Osteoblast (primary cell): ENCODE measurements around the gene TMEM63C. TPM values are rescaled to one million over a fixed set of nuclear protein-coding genes. Genes with fewer than 3 reads are reported as not detected.
A peak's percentile ranks its signal among the peaks of the same experiment; 100 is the strongest.

Experiments
- DNase-seq: peaks from one replicate; pipeline ENCODE4 v3.0.0; 2011; ENCODE audit warnings: low spot score, mixed read lengths; ENCODE audit not compliant: insufficient read length; ENCODE audit errors: missing footprints
- H2AFZ ChIP-seq: 2 replicates; pipeline ENCODE4 v1.6.0; 2011; ENCODE audit warnings: mild to moderate bottlenecking, low read length
- H3K27ac ChIP-seq: 2 replicates; pipeline ENCODE4 v1.5.1; 2011; ENCODE audit warnings: mild to moderate bottlenecking, low read depth, low read length, moderate library complexity
- H3K27me3 ChIP-seq: 2 replicates; pipeline ENCODE4 v1.6.0; 2012; ENCODE audit warnings: mild to moderate bottlenecking, control low read depth, inconsistent platforms, low read length, moderate library complexity; ENCODE audit not compliant: insufficient read depth
- H3K36me3 ChIP-seq: 2 replicates; pipeline ENCODE4 v1.5.1; 2011; ENCODE audit warnings: mild to moderate bottlenecking, low read length, control low read depth, moderate library complexity; ENCODE audit not compliant: insufficient read depth
- H3K4me1 ChIP-seq: 2 replicates; pipeline ENCODE4 v1.5.1; 2011; ENCODE audit warnings: mild to moderate bottlenecking, low read length, control low read depth, moderate library complexity; ENCODE audit not compliant: insufficient read depth
- H3K4me2 ChIP-seq: 2 replicates; pipeline ENCODE4 v1.6.0; 2011; ENCODE audit warnings: mild to moderate bottlenecking, low read length; ENCODE audit not compliant: insufficient read depth
- H3K4me3 ChIP-seq: fragments of 200-600 bp; sonication (generic); 3 replicates; pipeline ENCODE4 v1.5.1; 2012; ENCODE audit warnings: mild to moderate bottlenecking, low read length, inconsistent platforms; ENCODE audit not compliant: insufficient read depth
- H3K79me2 ChIP-seq: 2 replicates; pipeline ENCODE4 v1.6.0; 2012; ENCODE audit warnings: mild to moderate bottlenecking, low read length, control low read depth, inconsistent platforms; ENCODE audit not compliant: insufficient read depth
- H3K9me3 ChIP-seq: 2 replicates; pipeline ENCODE4 v1.5.1; 2011; ENCODE audit warnings: low read depth, low read length, control low read depth
- H4K20me1 ChIP-seq: 2 replicates; pipeline ENCODE4 v1.6.0; 2012; ENCODE audit warnings: mild to moderate bottlenecking, low read length, control low read depth; ENCODE audit not compliant: insufficient read depth
- total RNA-seq: library from RNA; depleted of rRNA; stranded (reverse); fragments of >200 nt; gene quantifications from 2 replicates; pipeline ENCODE4 v1.2.3, GENCODE V29; 2012
- TF ChIP-seq, protein P1 (sequence below): IDR thresholded peaks from 2 replicates; pipeline ENCODE4 v1.5.1; 2011; ENCODE audit warnings: mild to moderate bottlenecking, low read depth, low read length, moderate library complexity; ENCODE audit errors: extremely low read depth

TMEM63C gene
- total RNA-seq, 1 donor = 0.72 TPM

DNA sequence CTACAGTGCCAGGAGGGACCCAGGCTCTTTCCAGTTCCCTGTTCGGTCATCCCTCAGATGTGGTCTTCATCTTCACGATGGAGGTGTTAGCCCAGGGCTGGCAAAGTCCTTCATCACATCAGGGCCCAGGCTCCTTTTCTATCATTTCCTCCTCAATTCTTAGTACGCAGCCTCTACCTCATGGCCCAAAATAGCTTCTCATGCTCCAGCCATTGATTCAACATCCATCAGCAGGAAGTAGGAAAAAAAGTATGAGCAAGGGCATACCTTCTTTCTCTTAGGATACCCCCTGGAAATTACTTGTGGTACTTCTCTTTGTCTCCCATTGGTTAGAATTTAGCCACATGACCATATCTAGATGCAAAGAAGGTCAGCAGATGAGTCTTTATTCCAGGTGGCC lies 27.8 kb upstream of the TMEM63C start:
- Histone ChIP-seq H3K4me1 (peaks cover 3% of the 10 kb centered on the region), H3K27me3 (peaks cover 18% of the 10 kb centered on the region), H3K27ac (no peak overlapping the region), H2AFZ (no peak overlapping the region), H4K20me1 (no peaks in the 10 kb centered on the region), H3K9me3 (no peaks in the 10 kb centered on the region), H3K4me3 (no peak overlapping the region), H3K4me2 (no peak overlapping the region), H3K79me2 (no peaks in the 10 kb centered on the region), H3K36me3 (no peaks in the 10 kb centered on the region)
- TF ChIP-seq, protein P1, sequence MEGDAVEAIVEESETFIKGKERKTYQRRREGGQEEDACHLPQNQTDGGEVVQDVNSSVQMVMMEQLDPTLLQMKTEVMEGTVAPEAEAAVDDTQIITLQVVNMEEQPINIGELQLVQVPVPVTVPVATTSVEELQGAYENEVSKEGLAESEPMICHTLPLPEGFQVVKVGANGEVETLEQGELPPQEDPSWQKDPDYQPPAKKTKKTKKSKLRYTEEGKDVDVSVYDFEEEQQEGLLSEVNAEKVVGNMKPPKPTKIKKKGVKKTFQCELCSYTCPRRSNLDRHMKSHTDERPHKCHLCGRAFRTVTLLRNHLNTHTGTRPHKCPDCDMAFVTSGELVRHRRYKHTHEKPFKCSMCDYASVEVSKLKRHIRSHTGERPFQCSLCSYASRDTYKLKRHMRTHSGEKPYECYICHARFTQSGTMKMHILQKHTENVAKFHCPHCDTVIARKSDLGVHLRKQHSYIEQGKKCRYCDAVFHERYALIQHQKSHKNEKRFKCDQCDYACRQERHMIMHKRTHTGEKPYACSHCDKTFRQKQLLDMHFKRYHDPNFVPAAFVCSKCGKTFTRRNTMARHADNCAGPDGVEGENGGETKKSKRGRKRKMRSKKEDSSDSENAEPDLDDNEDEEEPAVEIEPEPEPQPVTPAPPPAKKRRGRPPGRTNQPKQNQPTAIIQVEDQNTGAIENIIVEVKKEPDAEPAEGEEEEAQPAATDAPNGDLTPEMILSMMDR = no peak
- no peak for DNase-seq

DNA sequence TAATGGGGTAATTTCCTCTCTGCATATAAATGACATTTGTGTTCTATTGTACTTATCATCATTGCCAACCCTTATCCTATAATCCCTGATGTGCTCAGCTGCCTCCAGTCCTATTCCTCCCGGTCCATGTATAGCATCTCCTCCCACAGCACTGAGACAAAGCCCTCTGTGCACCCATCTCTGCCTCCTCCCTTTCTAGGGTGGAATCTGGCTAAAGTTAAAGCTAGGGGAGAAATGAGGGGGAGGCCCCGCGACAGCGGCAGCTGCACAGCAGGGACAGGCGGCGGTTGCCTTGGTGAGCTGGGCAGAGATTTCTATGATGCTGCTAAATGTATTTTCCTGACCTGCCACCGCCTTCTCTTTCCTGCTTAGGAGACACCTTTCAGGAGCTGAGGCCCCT lies 27.2 kb upstream of the TMEM63C start:
- Histone ChIP-seq H3K4me3 (no peak overlapping the region), H3K4me2 (no peak overlapping the region)

DNA sequence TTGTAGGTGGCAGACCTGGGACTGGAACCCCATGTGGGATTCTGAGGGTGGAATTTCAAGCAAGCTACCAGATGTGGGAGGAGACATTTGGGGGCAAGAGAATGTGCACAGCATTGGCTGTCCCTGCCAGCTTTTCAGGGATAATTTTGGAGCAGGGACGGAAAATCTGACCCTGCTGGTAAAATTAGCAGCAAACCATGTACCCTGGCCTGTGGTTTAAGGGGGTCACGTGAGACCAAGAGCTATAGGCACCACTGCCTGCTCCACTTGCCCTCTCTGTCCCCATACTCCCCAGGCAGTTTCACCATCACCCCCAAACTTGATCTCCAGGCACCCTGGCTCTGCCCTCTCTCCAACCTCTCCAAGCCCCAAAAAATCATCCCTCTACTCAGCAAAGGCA lies 26.5 kb upstream of the TMEM63C start:
- Histone ChIP-seq H3K9me3 (no peaks in the 10 kb centered on the region), H2AFZ (no peak overlapping the region), H3K4me3 (no peak overlapping the region), H3K79me2 (no peaks in the 10 kb centered on the region), H3K4me2 (no peak overlapping the region), H3K27ac (no peak overlapping the region), H3K27me3 (peaks cover 18% of the 10 kb centered on the region), H3K36me3 (no peaks in the 10 kb centered on the region), H4K20me1 (no peaks in the 10 kb centered on the region), H3K4me1 (peaks cover 3% of the 10 kb centered on the region)
- DNase-seq = peak; percentile 2
- TF ChIP-seq, protein P1 = no peak

More for the DNA sequence above, 27.2 kb upstream of the TMEM63C start:
- H3K36me3 ChIP-seq = no peaks in the 10 kb centered on the region
- peak; percentile 17 for DNase-seq
- H3K79me2 ChIP-seq = no peaks in the 10 kb centered on the region
- H3K4me1 ChIP-seq = peaks cover 3% of the 10 kb centered on the region
- no peaks in the 10 kb centered on the region for H3K9me3 ChIP-seq
- no peaks in the 10 kb centered on the region for H4K20me1 ChIP-seq
- TF ChIP-seq, protein P1 = no peak
- no peak overlapping the region for H3K27ac ChIP-seq
- H3K27me3 ChIP-seq = peaks cover 18% of the 10 kb centered on the region
- no peak overlapping the region for H2AFZ ChIP-seq

DNA sequence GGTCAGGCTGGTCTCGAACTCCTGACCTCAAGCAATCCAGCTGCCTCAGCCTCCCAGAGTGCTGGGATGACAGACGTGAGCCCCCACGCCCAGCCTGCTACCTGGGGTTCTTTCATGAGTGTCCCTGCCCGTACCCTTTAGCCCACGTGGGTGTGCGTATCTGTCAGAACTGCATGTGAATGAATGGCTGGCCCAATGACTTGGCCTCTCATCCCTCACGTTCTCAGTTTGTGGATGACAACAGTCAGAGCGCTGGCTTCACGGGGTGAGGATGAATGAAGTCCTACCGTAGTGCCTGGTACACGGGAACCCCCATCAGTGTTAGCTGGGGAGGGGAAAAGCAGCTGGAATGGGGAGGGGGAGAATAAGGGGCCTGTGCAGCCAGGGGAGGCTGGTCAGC lies 23.9 kb upstream of the TMEM63C start:
- H3K4me2 ChIP-seq = no peak overlapping the region
- no peaks in the 10 kb centered on the region for H3K9me3 ChIP-seq
- H3K27me3 ChIP-seq = peaks cover 18% of the 10 kb centered on the region
- H4K20me1 ChIP-seq = no peaks in the 10 kb centered on the region
- DNase-seq = no peak
- TF ChIP-seq, protein P1 = no peak
- H3K36me3 ChIP-seq = no peaks in the 10 kb centered on the region
- H3K79me2 ChIP-seq = no peaks in the 10 kb centered on the region
- H3K27ac ChIP-seq = no peak overlapping the region
- no peak overlapping the region for H2AFZ ChIP-seq
- H3K4me3 ChIP-seq = no peak overlapping the region
- peaks cover 3% of the 10 kb centered on the region for H3K4me1 ChIP-seq
